Measurements from ENCODE around the gene CREBZF.

DNA sequence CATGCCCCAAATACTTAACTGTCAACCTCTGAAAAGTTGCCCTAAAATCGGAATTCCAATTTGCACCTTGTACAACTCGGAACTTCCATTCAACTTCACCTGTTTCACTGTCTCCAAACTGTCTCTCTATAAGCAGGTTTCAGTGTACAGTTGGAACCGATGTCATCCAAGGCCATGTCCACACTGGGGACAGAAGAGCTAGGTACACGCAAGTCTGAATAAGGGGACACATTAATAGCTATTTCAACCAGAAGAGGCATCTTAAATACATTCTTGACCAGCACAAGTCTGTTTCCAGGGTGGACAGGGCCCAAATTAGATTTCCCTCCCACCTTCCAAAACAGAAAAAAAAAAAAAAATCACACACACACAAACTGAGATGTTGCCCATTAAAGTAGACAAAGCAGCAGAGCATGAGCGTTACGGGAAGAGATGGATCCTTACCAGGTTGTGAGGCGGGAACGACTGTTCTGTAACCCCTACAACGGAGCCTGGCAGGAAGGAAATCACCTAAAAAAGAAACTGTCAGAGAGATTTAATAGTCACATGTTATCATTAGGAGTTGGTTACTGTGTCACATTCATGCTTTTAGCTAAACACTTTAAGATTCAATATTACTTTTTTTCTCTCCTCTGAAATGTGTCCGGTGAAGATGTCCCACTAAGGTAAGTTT lies 1.7 kb downstream of the CREBZF start:
- no peak for TF ChIP-seq EZH2phosphoT487 (IDR thresholded peaks at IDR 0.05; ENCODE audit: borderline replicate concordance)
- TF ChIP-seq, protein P1, sequence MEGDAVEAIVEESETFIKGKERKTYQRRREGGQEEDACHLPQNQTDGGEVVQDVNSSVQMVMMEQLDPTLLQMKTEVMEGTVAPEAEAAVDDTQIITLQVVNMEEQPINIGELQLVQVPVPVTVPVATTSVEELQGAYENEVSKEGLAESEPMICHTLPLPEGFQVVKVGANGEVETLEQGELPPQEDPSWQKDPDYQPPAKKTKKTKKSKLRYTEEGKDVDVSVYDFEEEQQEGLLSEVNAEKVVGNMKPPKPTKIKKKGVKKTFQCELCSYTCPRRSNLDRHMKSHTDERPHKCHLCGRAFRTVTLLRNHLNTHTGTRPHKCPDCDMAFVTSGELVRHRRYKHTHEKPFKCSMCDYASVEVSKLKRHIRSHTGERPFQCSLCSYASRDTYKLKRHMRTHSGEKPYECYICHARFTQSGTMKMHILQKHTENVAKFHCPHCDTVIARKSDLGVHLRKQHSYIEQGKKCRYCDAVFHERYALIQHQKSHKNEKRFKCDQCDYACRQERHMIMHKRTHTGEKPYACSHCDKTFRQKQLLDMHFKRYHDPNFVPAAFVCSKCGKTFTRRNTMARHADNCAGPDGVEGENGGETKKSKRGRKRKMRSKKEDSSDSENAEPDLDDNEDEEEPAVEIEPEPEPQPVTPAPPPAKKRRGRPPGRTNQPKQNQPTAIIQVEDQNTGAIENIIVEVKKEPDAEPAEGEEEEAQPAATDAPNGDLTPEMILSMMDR (conservative IDR thresholded peaks at IDR 0.05; ENCODE audit: low read length), result no peak

Measured in Loucy (cell line).